Mesenchymal stem cell (in vitro differentiated cells and primary cell): ENCODE data around the gene SPRING1.
"Not testable (repeated sequence)": the region's sequence is repeated elsewhere in the genome, so short reads cannot be mapped to it uniquely, and the experiment has no call there.

ENCODE experiments used
- DNase-seq: peaks from one replicate; pipeline ENCODE4 v3.0.0-alpha.2; 2013
- H2AFZ ChIP-seq: one replicate; pipeline ENCODE4 v1.6.1; 2013; ENCODE audit warnings: low read depth, mild to moderate bottlenecking, control low read depth, inconsistent platforms, low read length, moderate library complexity
- H2AK5ac ChIP-seq: 2 replicates; pipeline ENCODE4 v1.6.1; 2013; ENCODE audit warnings: low read length, moderate library complexity, mild to moderate bottlenecking, inconsistent platforms; ENCODE audit not compliant: severe bottlenecking
- H2BK120ac ChIP-seq: one replicate; pipeline ENCODE4 v1.6.1; 2013; ENCODE audit warnings: low read depth, mild to moderate bottlenecking, inconsistent platforms, low read length, moderate library complexity
- H2BK12ac ChIP-seq, 2 experiments: one replicate each; pipeline ENCODE4 v1.6.1; 2013; ENCODE audit warnings: inconsistent platforms in 2 of 2, low read length in 2 of 2, mild to moderate bottlenecking in 2 of 2, moderate library complexity in 2 of 2, control low read depth in 1 of 2
- H2BK15ac ChIP-seq: one replicate; pipeline ENCODE4 v1.6.1; 2013; ENCODE audit warnings: mild to moderate bottlenecking, low read depth, inconsistent platforms; ENCODE audit not compliant: poor library complexity, severe bottlenecking
- H2BK5ac ChIP-seq: 2 replicates; pipeline ENCODE4 v1.6.1; 2013; ENCODE audit warnings: low read depth, mild to moderate bottlenecking, low read length, control low read depth, inconsistent platforms; ENCODE audit not compliant: poor library complexity, severe bottlenecking
- H3K14ac ChIP-seq, 2 experiments: one replicate each; pipeline ENCODE4 v1.6.1; 2013; ENCODE audit warnings: inconsistent platforms in 2 of 2, low read length in 2 of 2, control low read depth in 1 of 2, mild to moderate bottlenecking in 1 of 2, moderate library complexity in 1 of 2
- H3K18ac ChIP-seq, 2 experiments: one replicate each; pipeline ENCODE4 v1.6.1; 2013; ENCODE audit warnings: inconsistent platforms in 2 of 2, low read length in 2 of 2, control low read depth in 1 of 2, low read depth in 1 of 2, mild to moderate bottlenecking in 1 of 2
- H3K23ac ChIP-seq, 2 experiments: one replicate each; pipeline ENCODE4 v1.6.1; 2013; ENCODE audit warnings: inconsistent platforms in 2 of 2, low read length in 2 of 2, mild to moderate bottlenecking in 2 of 2, moderate library complexity in 2 of 2, control low read depth in 1 of 2
- H3K27ac ChIP-seq: 2 replicates; pipeline ENCODE4 v1.5.1; 2013; ENCODE audit warnings: mild to moderate bottlenecking, moderate library complexity, low read length, control low read depth, inconsistent platforms; ENCODE audit not compliant: poor library complexity, severe bottlenecking
- H3K27me3 ChIP-seq, 2 experiments: 2 replicates each; pipeline versions ENCODE4 v1.6.1 to v1.7.0; 2013; ENCODE audit warnings: low read length in 2 of 2, mild to moderate bottlenecking in 2 of 2, moderate library complexity in 2 of 2, control low read depth in 1 of 2, inconsistent platforms in 1 of 2; ENCODE audit not compliant: control insufficient read depth in 1 of 2, insufficient read depth in 1 of 2
- H3K36me3 ChIP-seq, 2 experiments: 2 replicates each; pipeline versions ENCODE4 v1.6.1 to v1.7.0; 2013; ENCODE audit warnings: low read length in 2 of 2, control low read depth in 1 of 2, inconsistent platforms in 1 of 2, low read depth in 1 of 2, mild to moderate bottlenecking in 1 of 2; ENCODE audit not compliant: insufficient read depth in 2 of 2, control insufficient read depth in 1 of 2
- H3K4ac ChIP-seq, 2 experiments: one replicate each; pipeline ENCODE4 v1.6.1; 2013; ENCODE audit warnings: inconsistent platforms in 2 of 2, low read length in 2 of 2, mild to moderate bottlenecking in 2 of 2, moderate library complexity in 2 of 2, control low read depth in 1 of 2, low read depth in 1 of 2
- H3K4me1 ChIP-seq: 2 replicates; pipeline ENCODE4 v1.6.1; 2013; ENCODE audit warnings: low read depth, low read length, control low read depth; ENCODE audit not compliant: control insufficient read depth, insufficient read depth
- H3K4me2 ChIP-seq: 2 replicates; pipeline ENCODE4 v1.6.1; 2013; ENCODE audit warnings: low read length, mild to moderate bottlenecking, inconsistent platforms; ENCODE audit not compliant: poor library complexity, severe bottlenecking
- H3K4me3 ChIP-seq, 2 experiments: 2 replicates each; pipeline versions ENCODE4 v1.5.1 to v1.7.0; 2013; ENCODE audit warnings: low read length in 2 of 2, mild to moderate bottlenecking in 2 of 2, control low read depth in 1 of 2, low read depth in 1 of 2; ENCODE audit not compliant: insufficient read depth in 1 of 2
- H3K79me1 ChIP-seq: replicated peaks from 2 replicates; pipeline ENCODE4 v1.6.1; 2013; ENCODE audit warnings: mild to moderate bottlenecking, control low read depth, low read length, inconsistent platforms; ENCODE audit not compliant: poor library complexity, severe bottlenecking
- H3K9ac ChIP-seq: 2 replicates; pipeline ENCODE4 v1.7.0; 2013; ENCODE audit warnings: mild to moderate bottlenecking, low read length, moderate library complexity
- H3K9me3 ChIP-seq: 2 replicates; pipeline ENCODE4 v1.7.0; 2013; ENCODE audit warnings: mild to moderate bottlenecking, low read length; ENCODE audit not compliant: control insufficient read depth
- H4K8ac ChIP-seq: one replicate; pipeline ENCODE4 v1.6.1; 2013; ENCODE audit warnings: inconsistent platforms, mild to moderate bottlenecking, low read length, moderate library complexity
- H4K91ac ChIP-seq: one replicate; pipeline ENCODE4 v1.6.1; 2013; ENCODE audit warnings: mild to moderate bottlenecking, low read length, inconsistent platforms
- WGBS: methylation state at CpG from one replicate; pipeline ENCODE4 v1.1.7; 2013; ENCODE audit warnings: mixed read lengths; 5-methylcytosine and 5-hydroxymethylcytosine counted together

The SPRING1 gene

DNA sequence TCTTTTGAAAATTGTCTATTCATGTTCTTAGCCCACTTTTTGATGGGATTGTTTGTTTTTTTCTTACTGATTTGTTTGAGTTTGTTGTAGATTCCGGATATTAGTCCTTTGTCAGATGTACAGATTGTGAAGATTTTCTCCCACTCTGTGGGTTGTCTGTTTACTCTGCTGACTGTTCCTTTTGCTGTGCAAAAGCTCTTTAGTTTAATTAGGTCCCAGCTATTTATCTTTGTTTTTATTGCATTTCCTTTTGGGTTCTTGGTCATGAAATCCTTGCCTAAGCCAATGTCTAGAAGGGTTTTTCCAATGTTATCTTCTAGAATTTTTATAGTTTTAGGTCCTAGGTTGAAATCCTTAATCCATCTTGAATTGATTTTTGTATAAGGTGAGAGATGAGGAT is 16.9 kb upstream of the SPRING1 start:
- H2AK5ac ChIP-seq, H2BK5ac ChIP-seq, H2BK120ac ChIP-seq, H3K4me1 ChIP-seq, H2BK15ac ChIP-seq, H3K4ac ChIP-seq, DNase-seq, H3K9ac ChIP-seq, H4K8ac ChIP-seq, H3K79me1 ChIP-seq, H2BK12ac ChIP-seq, H3K23ac ChIP-seq, H3K27me3 ChIP-seq, H2AFZ ChIP-seq, H3K36me3 ChIP-seq, H3K9me3 ChIP-seq, H3K18ac ChIP-seq, H3K4me2 ChIP-seq, H3K27ac ChIP-seq, H3K14ac ChIP-seq, H3K4me3 ChIP-seq, H4K91ac ChIP-seq: not testable (repeated sequence)
- WGBS = no CpG with 5 or more reads among the region's 1 CpG

DNA sequence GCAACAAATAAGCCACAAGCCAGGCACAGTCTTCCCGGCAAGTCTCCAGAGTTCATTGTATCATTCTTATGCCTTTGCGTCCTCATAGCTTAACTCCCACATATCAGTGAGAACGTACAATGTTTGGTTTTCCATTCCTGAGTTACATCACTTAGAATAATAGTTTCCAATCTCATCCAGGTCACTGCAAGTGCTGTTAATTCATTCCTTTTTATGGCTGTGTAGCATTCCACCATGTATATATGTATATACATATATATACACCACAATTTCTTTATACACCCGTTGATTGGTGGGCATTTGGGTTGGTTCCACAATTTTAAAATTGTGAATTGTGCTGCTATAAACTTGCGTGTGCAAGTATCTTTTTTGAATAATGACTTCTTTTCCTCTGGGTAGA is 16.2 kb upstream of the SPRING1 start:
- not testable (repeated sequence) for H3K4me1 ChIP-seq, H3K14ac ChIP-seq, H2BK120ac ChIP-seq, H3K27me3 ChIP-seq, H3K18ac ChIP-seq, H2BK15ac ChIP-seq, H3K4me3 ChIP-seq, H3K27ac ChIP-seq, H2AFZ ChIP-seq, H4K8ac ChIP-seq, H3K4me2 ChIP-seq, DNase-seq, H2BK5ac ChIP-seq, H3K79me1 ChIP-seq, H3K23ac ChIP-seq, H3K9me3 ChIP-seq, H2AK5ac ChIP-seq, H4K91ac ChIP-seq, H3K4ac ChIP-seq, H2BK12ac ChIP-seq, H3K9ac ChIP-seq, H3K36me3 ChIP-seq
- WGBS = 97% methylated on average over 5 of the region's 5 CpGs

DNA sequence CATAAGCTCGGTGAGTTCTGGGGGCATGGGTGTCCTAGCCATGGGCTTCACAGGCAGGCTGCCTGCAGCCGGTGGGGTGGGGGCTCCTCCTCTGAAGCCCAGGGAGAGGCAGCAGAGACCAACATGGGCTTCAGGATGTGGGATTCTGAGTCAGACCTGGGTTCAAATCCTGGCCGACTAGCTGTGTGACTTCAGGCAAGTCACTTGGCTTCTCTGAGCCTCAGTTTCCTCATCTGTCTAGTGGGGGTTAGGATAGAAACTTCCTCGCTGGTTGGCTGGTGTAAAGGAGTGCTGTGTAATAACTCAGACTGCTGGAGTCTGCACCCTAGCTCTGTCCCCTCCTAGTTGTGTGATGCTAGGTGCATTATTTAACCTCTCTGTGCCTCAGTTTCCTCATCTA is 12.4 kb upstream of the SPRING1 start:
- H3K79me1 ChIP-seq = no peaks in the 10 kb centered on the region
- H4K91ac ChIP-seq = no peak overlapping the region
- H2BK12ac ChIP-seq = no peak overlapping the region
- no peak for DNase-seq
- H3K9ac ChIP-seq = no peak overlapping the region
- no peak overlapping the region for H3K23ac ChIP-seq
- no peak overlapping the region for H2AFZ ChIP-seq
- H3K18ac ChIP-seq = no peak overlapping the region
- no peaks in the 10 kb centered on the region for H3K4me1 ChIP-seq
- H3K14ac ChIP-seq = no peak overlapping the region
- no peaks in the 10 kb centered on the region for H3K27me3 ChIP-seq
- 95% methylated on average over 4 of the region's 4 CpGs for WGBS
- H3K27ac ChIP-seq = no peak overlapping the region
- H3K4me2 ChIP-seq = no peak overlapping the region
- H3K36me3 ChIP-seq = peaks cover 0 to 3% of the 10 kb centered on the region in 2 experiments
- no peak overlapping the region for H2BK120ac ChIP-seq
- no peak overlapping the region for H2BK15ac ChIP-seq
- no peak overlapping the region for H2AK5ac ChIP-seq
- H3K4me3 ChIP-seq = no peak overlapping the region
- H3K9me3 ChIP-seq = no peaks in the 10 kb centered on the region
- H4K8ac ChIP-seq = no peak overlapping the region
- H3K4ac ChIP-seq = no peak overlapping the region
- no peak overlapping the region for H2BK5ac ChIP-seq

DNA sequence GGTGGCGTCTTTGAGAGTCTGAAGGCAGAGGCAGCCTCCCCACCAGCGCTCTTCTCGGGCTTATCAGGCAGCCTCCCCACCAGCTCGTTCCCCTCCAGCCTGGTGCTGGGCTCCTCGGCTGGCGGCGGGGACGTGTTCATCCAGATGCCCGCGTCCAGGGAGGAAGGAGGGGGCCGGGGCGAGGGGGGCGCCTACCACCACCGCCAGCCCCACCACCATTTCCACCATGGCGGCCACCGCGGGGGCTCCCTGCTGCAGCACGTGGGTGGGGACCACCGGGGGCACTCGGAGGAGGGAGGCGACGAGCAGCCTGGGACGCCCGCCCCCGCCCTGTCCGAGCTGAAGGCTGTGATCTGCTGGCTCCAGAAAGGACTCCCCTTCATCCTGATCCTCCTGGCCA is 12.0 kb upstream of the SPRING1 start:
- Histone ChIP-seq H3K9me3 (no peaks in the 10 kb centered on the region), H3K36me3 (peaks cover 0 to 3% of the 10 kb centered on the region in 2 experiments), H2AK5ac (no peak overlapping the region), H2BK120ac (no peak overlapping the region), H2AFZ (no peak overlapping the region), H3K4ac (no peak overlapping the region), H2BK15ac (no peak overlapping the region), H3K79me1 (no peaks in the 10 kb centered on the region), H3K9ac (no peak overlapping the region), H3K23ac (no peak overlapping the region), H3K14ac (no peak overlapping the region), H4K8ac (no peak overlapping the region), H3K4me1 (no peaks in the 10 kb centered on the region), H3K18ac (no peak overlapping the region), H3K27ac (no peak overlapping the region), H3K4me2 (no peak overlapping the region), H4K91ac (no peak overlapping the region), H3K27me3 (no peaks in the 10 kb centered on the region), H2BK5ac (no peak overlapping the region), H2BK12ac (no peak overlapping the region), H3K4me3 (no peak overlapping the region)
- DNase-seq = no peak
- WGBS = 95% methylated on average over 19 of the region's 26 CpGs
